Frontal cortex (tissue), 4 donors: ENCODE data around the gene RTL5. TPM values are rescaled to one million over a fixed set of nuclear protein-coding genes. Genes with fewer than 3 reads are reported as not detected.

Experiments
- DNase-seq, 2 donors: peaks; one replicate each; pipeline ENCODE4 v3.0.0; 2012; ENCODE audit warnings: low spot score in 2 of 2
- FAIRE-seq: peaks from 2 replicates; lab custom pipeline; 2012; peaks lifted over from hg19 to GRCh38; lab: Jason Lieb, UNC
- total RNA-seq: library from RNA; depleted of rRNA; stranded (reverse); fragments of >200 nt; gene quantifications from one replicate; pipeline ENCODE4 v1.2.3, GENCODE V29; 2014
- donor health status: control.
- donor health status: control.
- donor health status: control.

The RTL5 gene
- total RNA-seq, 1 donor from 2014 or later: 4.1 TPM

- no peak for FAIRE-seq
- DNase-seq: no peak
These were observed 909 bp downstream of the RTL5 start for GRCh38 chrX:72130762-72131250.

GRCh38 chrX:72130156-72130761 is 1.5 kb downstream of the RTL5 start:
- FAIRE-seq (no peak), DNase-seq (no peak)

- no peak for DNase-seq
- FAIRE-seq: no peak
These were observed 2.1 kb downstream of the RTL5 start for GRCh38 chrX:72129661-72130060.

GRCh38 chrX:72128881-72129280 is 2.8 kb downstream of the RTL5 start:
- no peak for FAIRE-seq
- no peak for DNase-seq

GRCh38 chrX:72128183-72128834 is 3.4 kb downstream of the RTL5 start:
- no peak for FAIRE-seq

GRCh38 chrX:72127332-72127731 is 4.4 kb downstream of the RTL5 start:
- DNase-seq (no peak), FAIRE-seq (no peak)

More at GRCh38 chrX:72128183-72128834, 3.4 kb downstream of the RTL5 start:
- DNase-seq: no peak

GRCh38 chrX:72126539-72127140 is 5.1 kb downstream of the RTL5 start:
- peak; percentile 54 to 63 for DNase-seq
- no peak for FAIRE-seq

GRCh38 chrX:72126048-72126415 is 5.7 kb downstream of the RTL5 start:
- FAIRE-seq (no peak), DNase-seq (no peak)

- DNase-seq (no peak), FAIRE-seq (no peak)
These were observed 6.2 kb downstream of the RTL5 start for GRCh38 chrX:72125331-72126047.

- FAIRE-seq (no peak), DNase-seq (no peak)
These were observed 7.0 kb downstream of the RTL5 start for GRCh38 chrX:72124540-72125201.

- DNase-seq (peak in 1 of 2 donors; percentile 21), FAIRE-seq (no peak)
These were observed 8.1 kb downstream of the RTL5 start for GRCh38 chrX:72123471-72124185.

- FAIRE-seq: no peak
These were observed 8.9 kb downstream of the RTL5 start for GRCh38 chrX:72122621-72123337.

GRCh38 chrX:72121383-72121782 is 10.3 kb downstream of the RTL5 start:
- DNase-seq (peak in 1 of 2 donors; percentile 48), FAIRE-seq (no peak)

More at GRCh38 chrX:72122621-72123337, 8.9 kb downstream of the RTL5 start:
- no peak for DNase-seq

GRCh38 chrX:72120837-72121236 is 10.9 kb downstream of the RTL5 start:
- FAIRE-seq (no peak), DNase-seq (no peak)

GRCh38 chrX:72117636-72118210 is 14.0 kb downstream of the RTL5 start:
- FAIRE-seq (no peak), DNase-seq (no peak)

GRCh38 chrX:72115380-72115779 is 16.3 kb downstream of the RTL5 start:
- DNase-seq (no peak), FAIRE-seq (no peak)

- FAIRE-seq: no peak
- DNase-seq: no peak
These were observed 16.9 kb downstream of the RTL5 start for GRCh38 chrX:72114807-72115206.

GRCh38 chrX:72114306-72114705 is 17.4 kb downstream of the RTL5 start:
- no peak for FAIRE-seq
- DNase-seq: no peak
